ENCODE data around the gene TP53I11.

GRCh38 chr11:44994753-44995152, 44.1 kb upstream of the TP53I11 start:
- no peak for TF ChIP-seq CTCF (IDR thresholded peaks at IDR 0.05; ENCODE audit: insufficient read depth, low read length, poor library complexity, severe bottlenecking)
- no peak for TF ChIP-seq EZH2phosphoT487 (conservative IDR thresholded peaks at IDR 0.05; ENCODE audit: low read length)
